ENCODE data around the gene TENM4. TPM values are rescaled to one million over a fixed set of nuclear protein-coding genes. Genes with fewer than 3 reads are reported as not detected.

TENM4 gene
- total and polyA plus RNA-seq, 2 of the 13 experiments (the other 11 are each of a cell fraction or from before 2014, with no cell fraction given), result not detected

GRCh38 chr11:79201677-79202347, 239.0 kb downstream of the TENM4 start (continued):
- TF ChIP-seq REST (IDR thresholded peaks at IDR 0.05; ENCODE audit: borderline replicate concordance in 1 of 2, low read depth in 1 of 2, low read length in 2 of 2) (no peak), DPF2 (CRISPR knock-in tag; IDR thresholded peaks at IDR 0.05; ENCODE audit: borderline replicate concordance, low read depth) (no peak), USF2 (IDR thresholded peaks at IDR 0.05; ENCODE audit: low read depth, low read length) (no peak), USF2 (CRISPR knock-in tag; IDR thresholded peaks at IDR 0.05; ENCODE audit: borderline replicate concordance) (no peak), E2F1 (CRISPR knock-in tag; IDR thresholded peaks at IDR 0.05) (no peak)

Data from HepG2 (cell line).